Subcutaneous abdominal adipose tissue (tissue), 5 donors: ENCODE results near the gene ASIC1.

Experiments used
- H3K27ac ChIP-seq: one replicate; pipeline ENCODE4 v1.7.0; 2013; ENCODE audit warnings: low read depth, mild to moderate bottlenecking, inconsistent platforms, low read length, moderate library complexity
- H3K27me3 ChIP-seq, 5 donors: one replicate each; pipeline ENCODE4 v1.7.0; 2013; ENCODE audit warnings: low read length in 5 of 5, inconsistent platforms in 1 of 5; ENCODE audit not compliant: control insufficient read depth in 5 of 5, insufficient read depth in 4 of 5
- H3K36me3 ChIP-seq, 5 donors: one replicate each; pipeline ENCODE4 v1.7.0; 2013; ENCODE audit warnings: low read length in 5 of 5; ENCODE audit not compliant: control insufficient read depth in 5 of 5, insufficient read depth in 5 of 5
- H3K4me1 ChIP-seq, 5 donors: one replicate each; pipeline ENCODE4 v1.7.0; 2013; ENCODE audit warnings: low read length in 5 of 5, mild to moderate bottlenecking in 3 of 5, moderate library complexity in 1 of 5; ENCODE audit not compliant: control insufficient read depth in 5 of 5, insufficient read depth in 5 of 5
- H3K4me3 ChIP-seq, 5 donors: one replicate each; pipeline ENCODE4 v1.7.0; 2013; ENCODE audit warnings: low read length in 5 of 5, low read depth in 1 of 5
- H3K9ac ChIP-seq, 5 donors: one replicate each; pipeline ENCODE4 v1.7.0; 2013; ENCODE audit warnings: low read length in 5 of 5, mild to moderate bottlenecking in 4 of 5, moderate library complexity in 3 of 5
- H3K9me3 ChIP-seq, 5 donors: one replicate each; pipeline ENCODE4 v1.7.0; 2013; ENCODE audit warnings: low read length in 5 of 5; ENCODE audit not compliant: control insufficient read depth in 5 of 5
- donor health status: healthy.
- donor health status: healthy.
- donor health status: healthy.
- donor health status: healthy.
- donor health status: healthy.

ASIC1 gene

GRCh38 chr12:50050119-50050385 is 7.3 kb upstream of the ASIC1 start:
- H3K27ac ChIP-seq: no peak overlapping the region

GRCh38 chr12:50050410-50051098 is 6.8 kb upstream of the ASIC1 start:
- Histone ChIP-seq H3K27me3 (peaks cover 0 to 3% (median 2%) of the 10 kb centered on the region in 5 donors), H3K9me3 (no peaks in the 10 kb centered on the region), H3K27ac (no peak overlapping the region), H3K9ac (peak overlapping the region in 2 of 5 donors; percentile 23 to 68), H3K4me1 (peaks cover 0 to 9% (median 7%) of the 10 kb centered on the region in 5 donors), H3K36me3 (no peaks in the 10 kb centered on the region), H3K4me3 (peak overlapping the region in 4 of 5 donors; percentile 42 to 58 (median 52))

More at GRCh38 chr12:50050119-50050385, 7.3 kb upstream of the ASIC1 start:
- Histone ChIP-seq H3K9me3 (no peaks in the 10 kb centered on the region), H3K36me3 (no peaks in the 10 kb centered on the region), H3K4me1 (peaks cover 0 to 9% (median 7%) of the 10 kb centered on the region in 5 donors), H3K9ac (peak overlapping the region in 2 of 5 donors; percentile 23 to 68), H3K27me3 (peaks cover 0 to 3% (median 0%) of the 10 kb centered on the region in 5 donors), H3K4me3 (peak overlapping the region in 4 of 5 donors; percentile 42 to 58 (median 52))

GRCh38 chr12:50051101-50051806 is 6.1 kb upstream of the ASIC1 start:
- H3K36me3 ChIP-seq: no peaks in the 10 kb centered on the region
- H3K27ac ChIP-seq: no peak overlapping the region
- H3K4me1 ChIP-seq: peaks cover 0 to 16% (median 11%) of the 10 kb centered on the region in 5 donors
- H3K9ac ChIP-seq: no peak overlapping the region
- no peaks in the 10 kb centered on the region for H3K9me3 ChIP-seq
- no peak overlapping the region for H3K4me3 ChIP-seq
- H3K27me3 ChIP-seq: peaks cover 0 to 5% (median 3%) of the 10 kb centered on the region in 5 donors

GRCh38 chr12:50052544-50052943 is 4.9 kb upstream of the ASIC1 start:
- Histone ChIP-seq H3K27me3 (peaks cover 3 to 15% (median 3%) of the 10 kb centered on the region in 5 donors), H3K27ac (no peak overlapping the region), H3K4me3 (no peak overlapping the region), H3K9ac (no peak overlapping the region), H3K9me3 (no peaks in the 10 kb centered on the region), H3K36me3 (no peaks in the 10 kb centered on the region), H3K4me1 (peaks cover 0 to 27% (median 21%) of the 10 kb centered on the region in 5 donors)

GRCh38 chr12:50052964-50053363 is 4.4 kb upstream of the ASIC1 start:
- no peaks in the 10 kb centered on the region for H3K36me3 ChIP-seq
- peaks cover 3 to 15% (median 3%) of the 10 kb centered on the region in 5 donors for H3K27me3 ChIP-seq
- no peak overlapping the region for H3K27ac ChIP-seq
- H3K9ac ChIP-seq: no peak overlapping the region
- no peak overlapping the region for H3K4me3 ChIP-seq
- peaks cover 0 to 27% (median 21%) of the 10 kb centered on the region in 5 donors for H3K4me1 ChIP-seq
- H3K9me3 ChIP-seq: no peaks in the 10 kb centered on the region

GRCh38 chr12:50053583-50053982 is 3.8 kb upstream of the ASIC1 start:
- Histone ChIP-seq H3K27me3 (peaks cover 3 to 15% (median 3%) of the 10 kb centered on the region in 5 donors), H3K4me1 (peaks cover 0 to 31% (median 23%) of the 10 kb centered on the region in 5 donors)

GRCh38 chr12:50055831-50056638 is 1.4 kb upstream of the ASIC1 start:
- H3K9me3 ChIP-seq: no peaks in the 10 kb centered on the region
- no peak overlapping the region for H3K27ac ChIP-seq
- peak overlapping the region in 1 of 5 donors; percentile 37 for H3K4me3 ChIP-seq
- H3K9ac ChIP-seq: no peak overlapping the region
- H3K36me3 ChIP-seq: no peaks in the 10 kb centered on the region
- H3K4me1 ChIP-seq: peaks cover 1 to 39% (median 20%) of the 10 kb centered on the region in 5 donors
- H3K27me3 ChIP-seq: peaks cover 3 to 15% (median 5%) of the 10 kb centered on the region in 5 donors

More at GRCh38 chr12:50053583-50053982, 3.8 kb upstream of the ASIC1 start:
- H3K9ac ChIP-seq: no peak overlapping the region
- H3K4me3 ChIP-seq: no peak overlapping the region
- no peaks in the 10 kb centered on the region for H3K9me3 ChIP-seq
- no peaks in the 10 kb centered on the region for H3K36me3 ChIP-seq
- no peak overlapping the region for H3K27ac ChIP-seq

- Histone ChIP-seq H3K4me3 (peak overlapping the region; percentile 61 to 83 (median 73)), H3K36me3 (no peaks in the 10 kb centered on the region), H3K9ac (peak overlapping the region in 1 of 5 donors; percentile 23), H3K27ac (no peak overlapping the region), H3K27me3 (peaks cover 3 to 15% (median 5%) of the 10 kb centered on the region in 5 donors), H3K4me1 (peaks cover 4 to 44% (median 26%) of the 10 kb centered on the region in 5 donors), H3K9me3 (no peaks in the 10 kb centered on the region)
Observed at GRCh38 chr12:50056639-50056976, 788 bp upstream of the ASIC1 start.

GRCh38 chr12:50057896-50058670 is 687 bp downstream of the ASIC1 start:
- Histone ChIP-seq H3K4me3 (peak overlapping the region in 4 of 5 donors; percentile 31 to 81 (median 70)), H3K27me3 (peaks cover 3 to 14% (median 5%) of the 10 kb centered on the region in 5 donors), H3K27ac (no peak overlapping the region), H3K9me3 (no peaks in the 10 kb centered on the region), H3K36me3 (no peaks in the 10 kb centered on the region), H3K9ac (no peak overlapping the region), H3K4me1 (peaks cover 4 to 54% (median 29%) of the 10 kb centered on the region in 5 donors)
